ENCODE measurements around the gene CRYBA4.

DNA sequence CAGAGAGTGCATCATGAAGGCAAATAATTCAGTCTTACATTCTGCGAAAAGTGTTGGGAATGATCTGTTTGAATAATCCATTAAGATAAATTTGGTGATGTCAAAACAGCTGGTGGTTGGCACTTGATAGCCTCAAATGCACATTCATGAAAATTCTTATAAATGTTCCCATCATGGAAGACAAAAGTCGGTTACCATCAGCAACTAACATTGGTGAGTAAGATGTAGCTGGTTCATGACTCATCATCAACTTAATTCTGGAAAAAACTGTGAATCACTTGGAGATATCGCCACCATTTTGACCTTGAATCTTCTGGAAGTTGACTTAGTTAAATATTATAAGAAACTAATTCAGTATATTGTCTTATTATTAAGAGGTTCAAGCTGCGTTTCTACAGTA, 15.2 kb upstream of the CRYBA4 start:
- no peak for TF ChIP-seq POLR2AphosphoS5 (IDR thresholded peaks at IDR 0.05; ENCODE audit: borderline replicate concordance, low read depth, low read length)
- TF ChIP-seq EZH2 (IDR thresholded peaks at IDR 0.05) = no peak
